HG03108 (cell line): Measurements from ENCODE around the gene SCRN2.

Experiments used
- ATAC-seq: cut with Tn5 transposase; IDR thresholded peaks from one replicate; pipeline ENCODE4 v1.9.1; 2021; ENCODE audit warnings: moderate library complexity; ENCODE audit not compliant: unreplicated experiment

Gene SCRN2

DNA sequence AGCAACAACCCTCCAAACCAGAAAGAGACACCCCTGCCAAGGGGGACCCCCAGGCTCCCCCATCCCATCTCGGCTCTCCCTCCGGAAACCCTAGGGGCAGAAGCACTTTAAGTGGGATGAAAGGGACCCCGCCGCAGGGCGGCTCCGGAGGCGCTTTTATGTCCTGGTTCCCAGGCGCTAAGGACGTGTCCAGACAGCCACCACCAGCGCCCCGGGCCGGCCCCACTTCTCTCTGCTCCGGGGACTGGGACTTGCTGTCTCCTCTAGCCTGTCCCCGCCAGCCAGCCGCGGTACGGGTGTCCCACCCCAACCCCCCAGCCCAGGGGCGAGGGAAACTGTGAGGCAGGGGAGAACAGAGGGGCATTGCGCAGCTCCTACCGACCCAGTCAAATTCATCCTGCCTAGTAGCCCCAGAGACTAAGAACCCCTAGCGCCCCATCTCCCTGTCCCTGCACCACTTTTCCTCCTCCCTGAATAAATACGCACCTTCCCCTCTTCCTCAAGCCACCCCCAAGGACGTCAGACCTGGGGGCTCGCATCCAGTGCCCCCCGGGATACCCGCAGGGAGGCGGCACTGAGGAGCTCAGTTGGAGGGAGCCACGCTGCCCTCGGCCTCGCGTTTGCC is 5.8 kb upstream of the SCRN2 start:
- no peak for ATAC-seq

DNA sequence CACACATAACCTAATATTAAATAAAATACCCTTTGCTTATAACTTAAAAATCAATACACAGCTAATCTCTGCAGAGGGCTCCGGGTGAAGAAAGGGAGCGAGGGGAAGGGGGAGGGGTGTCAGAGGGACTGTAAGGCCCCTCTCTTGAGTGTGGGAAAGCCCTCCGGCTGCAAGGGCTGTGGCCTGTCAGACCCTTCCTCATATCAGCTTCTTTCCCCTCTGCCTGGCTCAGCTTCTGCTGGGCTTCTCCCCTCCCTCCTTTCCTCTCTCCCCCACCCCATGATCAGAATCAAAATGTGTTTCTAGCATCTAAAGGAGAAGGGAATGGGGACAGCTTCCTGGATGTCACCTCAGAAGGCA is 4.6 kb upstream of the SCRN2 start:
- no peak for ATAC-seq

DNA sequence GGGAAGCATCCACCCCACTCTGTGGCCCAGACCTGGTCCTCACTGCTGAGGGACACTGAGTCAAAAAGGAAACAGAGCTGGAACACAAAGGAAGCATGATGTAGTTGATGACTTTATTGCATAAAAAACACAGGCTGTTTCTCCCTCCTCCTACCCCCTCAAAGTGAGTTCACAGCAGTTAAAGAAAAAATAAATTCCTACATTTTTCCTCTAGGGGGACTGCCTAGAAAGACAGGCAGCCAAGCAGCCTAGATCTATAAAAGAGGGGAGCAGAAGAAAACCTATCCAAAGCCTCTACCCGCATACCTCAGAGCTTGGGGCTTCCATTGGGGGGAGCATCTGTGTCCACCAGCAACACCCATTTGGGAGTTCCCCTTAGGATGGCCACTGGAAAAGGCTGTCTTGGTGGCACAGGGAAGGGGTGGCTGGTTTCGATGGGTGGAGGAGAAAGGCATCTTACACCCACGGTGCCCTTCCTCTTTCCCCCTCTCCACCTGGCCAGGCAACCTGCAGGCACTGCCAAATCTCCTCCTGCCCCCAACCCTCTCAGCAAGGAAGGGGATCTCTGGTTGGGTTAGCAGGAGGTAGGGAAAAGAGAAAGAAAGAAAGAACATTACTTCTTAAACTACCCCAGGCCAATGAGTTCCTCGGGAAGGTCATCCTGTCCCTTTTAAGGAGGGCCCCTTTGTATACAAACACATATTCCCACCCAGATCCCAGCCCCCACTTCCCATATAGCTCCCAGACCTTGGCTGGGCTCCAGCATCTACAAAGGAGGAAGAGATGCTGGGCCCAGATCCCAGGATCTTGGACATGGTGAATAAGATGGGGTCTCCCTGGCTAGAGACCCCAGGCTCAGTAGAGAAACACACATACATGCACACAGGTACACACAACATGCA is 4.0 kb upstream of the SCRN2 start:
- no peak for ATAC-seq

DNA sequence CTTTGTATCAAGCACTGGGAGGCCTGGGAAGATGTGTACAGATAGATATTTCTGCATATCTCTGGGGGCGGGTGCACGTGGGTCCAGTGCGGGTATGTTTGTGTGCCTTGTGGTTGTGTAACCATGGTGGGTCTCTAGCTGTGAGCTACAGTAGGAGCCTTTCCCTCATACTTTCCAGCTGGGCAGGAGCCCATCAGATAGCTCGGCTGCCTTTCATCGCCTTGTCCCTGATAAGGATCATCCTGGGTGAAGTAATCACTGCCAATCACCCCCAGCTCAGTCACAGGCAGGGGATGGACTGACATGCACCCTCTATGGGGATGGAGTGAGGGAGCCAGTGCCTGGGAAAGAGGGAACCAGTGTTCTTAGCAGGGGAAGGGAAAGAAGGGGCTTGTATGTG is 3.2 kb upstream of the SCRN2 start:
- ATAC-seq = no peak

DNA sequence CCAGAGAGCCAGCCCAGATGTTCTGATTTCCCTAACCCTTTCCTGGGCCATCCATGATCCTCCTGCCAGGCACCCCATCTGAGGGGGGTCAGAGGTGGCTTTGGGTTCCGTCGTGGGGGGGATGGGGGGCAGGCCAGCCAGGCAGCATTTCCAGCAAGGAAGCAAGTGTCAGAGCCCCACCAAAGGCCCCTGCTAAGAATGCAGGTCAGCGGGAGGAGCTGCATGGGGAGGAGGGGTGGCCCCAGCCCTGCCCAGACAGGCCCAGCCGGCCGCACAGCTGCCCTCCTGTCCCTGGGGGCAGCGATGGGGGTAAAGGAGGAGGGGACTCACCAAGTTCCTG is 2.3 kb upstream of the SCRN2 start:
- no peak for ATAC-seq

DNA sequence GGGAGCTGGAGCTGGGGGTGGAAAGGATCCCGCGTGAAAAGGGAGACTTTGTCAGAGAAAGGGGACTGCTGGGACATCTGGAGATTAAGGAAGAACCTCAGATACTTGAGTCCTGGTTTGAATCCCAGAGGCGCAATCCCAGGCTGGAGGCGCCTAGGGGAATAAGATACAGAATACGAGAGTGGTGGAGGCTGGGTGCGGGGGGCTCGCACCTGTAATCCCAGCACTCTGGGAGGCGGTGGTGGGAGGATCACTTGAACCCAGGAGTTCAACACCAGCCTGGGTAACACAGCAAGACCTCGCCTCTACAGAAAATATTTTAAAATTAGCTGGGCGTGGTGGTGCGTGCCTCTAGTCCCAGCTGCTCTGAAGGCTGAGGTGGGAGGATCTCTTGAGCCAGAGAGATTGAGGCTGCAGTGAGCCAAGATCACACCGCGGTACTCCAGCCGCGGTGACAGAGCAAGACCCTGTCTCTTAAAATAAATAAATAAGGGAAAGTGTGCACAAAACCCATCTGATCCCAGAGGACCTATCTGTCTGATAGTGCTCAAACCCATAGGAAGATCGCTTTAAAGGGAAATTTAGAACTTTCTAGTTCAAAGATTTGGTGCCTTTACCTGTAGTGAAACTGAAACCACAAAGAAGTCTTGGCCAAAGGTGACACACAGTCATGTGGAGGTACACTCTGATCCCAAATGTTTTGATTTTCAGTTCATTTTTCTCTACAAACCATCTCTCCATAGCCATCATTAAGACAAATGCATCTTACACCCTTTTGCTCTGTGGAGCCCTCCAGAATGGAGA is 617 bp upstream of the SCRN2 start:
- ATAC-seq = no peak

DNA sequence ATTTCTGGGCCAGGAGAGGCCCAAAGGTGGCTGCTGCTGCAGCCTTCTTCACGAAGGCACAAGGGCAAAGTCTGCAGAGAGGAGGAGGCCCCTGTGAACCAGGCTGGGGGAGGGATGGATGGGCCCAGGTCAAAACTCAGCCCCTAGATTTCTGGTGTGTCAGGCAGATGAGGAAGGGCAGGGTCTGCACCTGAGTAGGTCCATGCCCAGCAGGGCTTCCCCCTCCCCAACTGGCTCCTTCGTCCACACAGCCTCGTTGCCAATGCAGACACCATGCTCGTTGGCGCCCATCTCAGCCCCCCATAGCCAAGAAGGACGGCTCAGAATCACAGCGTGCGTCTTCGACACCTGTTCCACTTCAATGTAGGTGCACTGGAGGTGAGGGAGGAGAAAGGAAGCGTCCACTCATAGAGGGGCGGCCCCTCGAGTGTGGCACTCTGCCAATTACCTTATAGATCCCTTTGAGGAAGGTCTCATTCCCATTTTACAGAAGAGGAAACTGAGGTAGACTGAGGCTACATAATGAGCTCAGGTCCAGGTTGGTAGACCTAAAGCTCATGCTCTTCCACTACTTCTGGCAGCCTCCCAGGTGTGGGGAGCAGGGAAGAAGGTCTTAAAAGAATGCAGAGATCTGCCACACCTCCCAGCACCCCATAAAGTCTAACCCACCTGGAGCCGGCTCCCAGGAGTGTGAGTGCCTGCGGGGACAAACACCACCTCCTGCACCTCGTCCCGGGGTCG is 902 bp downstream of the SCRN2 start:
- no peak for ATAC-seq

DNA sequence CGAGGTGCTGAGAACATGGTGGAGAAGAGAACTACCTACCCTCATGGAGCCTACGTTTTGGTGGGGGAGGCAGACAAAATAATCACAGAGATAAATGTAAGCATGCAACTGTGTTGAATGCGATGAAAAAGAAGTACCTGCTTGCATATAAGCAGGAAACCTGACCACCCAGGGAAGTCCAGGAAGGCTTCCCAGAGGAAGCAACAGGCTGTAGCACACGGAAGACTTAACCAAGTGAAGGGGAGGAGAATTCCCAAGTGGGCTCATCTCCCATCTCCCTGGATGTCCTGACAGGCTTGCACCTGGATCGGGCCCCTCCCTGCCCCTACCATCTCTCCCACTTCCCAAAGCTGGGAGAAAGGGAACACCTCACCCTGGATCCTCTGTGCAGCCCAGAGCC is 2.0 kb downstream of the SCRN2 start:
- ATAC-seq = no peak

DNA sequence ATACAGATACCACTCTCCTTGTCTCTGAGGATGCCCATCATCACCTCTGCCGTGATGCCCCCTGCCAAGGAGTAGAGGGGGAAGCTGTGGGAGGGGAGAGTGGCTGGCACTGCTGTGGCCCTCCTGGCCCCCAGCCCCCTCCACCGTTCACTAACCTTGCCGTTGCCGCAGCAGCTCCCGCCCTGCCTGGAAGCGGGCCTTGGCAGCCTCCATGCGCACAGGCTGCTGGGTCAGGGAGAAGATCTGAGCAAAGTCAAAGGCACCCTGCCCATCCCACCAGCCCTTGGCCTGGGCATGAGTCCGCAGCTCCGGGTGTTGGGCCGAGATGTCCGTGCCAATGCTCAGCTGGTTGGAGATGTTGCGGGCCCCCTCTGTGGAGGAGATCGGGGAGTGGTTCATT is 2.4 kb downstream of the SCRN2 start:
- ATAC-seq = no peak

DNA sequence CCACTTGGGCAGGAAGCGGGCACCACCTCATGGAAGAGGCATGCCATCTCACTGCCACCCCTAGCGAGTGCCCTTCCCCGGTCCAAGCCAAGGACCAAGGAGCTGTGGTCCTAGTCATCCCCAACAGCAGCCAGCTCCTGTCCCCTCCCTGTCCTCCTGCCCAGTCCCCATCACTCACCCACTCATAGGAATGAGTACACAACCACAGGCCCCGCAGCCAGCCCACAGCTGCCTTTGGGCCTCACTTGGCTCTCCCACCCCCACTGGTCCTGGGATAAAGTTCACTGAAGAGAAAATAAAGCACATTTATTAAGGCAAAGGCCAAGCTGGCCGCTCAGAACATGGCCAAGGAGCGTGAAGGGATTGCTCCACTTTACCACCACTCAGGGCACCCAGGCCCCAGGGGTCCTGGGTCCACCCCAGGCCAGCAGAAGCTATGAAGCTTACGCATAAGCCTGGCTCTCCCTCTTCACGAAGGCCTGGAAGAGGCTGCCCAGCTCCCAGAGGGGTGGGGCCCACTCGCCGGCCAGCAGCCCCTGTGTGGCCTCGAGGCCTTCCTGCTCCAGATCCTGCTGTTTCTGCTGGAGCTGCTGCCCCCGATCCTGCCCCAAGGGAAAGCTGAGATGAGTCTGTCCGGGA is 3.6 kb downstream of the SCRN2 start:
- no peak for ATAC-seq

DNA sequence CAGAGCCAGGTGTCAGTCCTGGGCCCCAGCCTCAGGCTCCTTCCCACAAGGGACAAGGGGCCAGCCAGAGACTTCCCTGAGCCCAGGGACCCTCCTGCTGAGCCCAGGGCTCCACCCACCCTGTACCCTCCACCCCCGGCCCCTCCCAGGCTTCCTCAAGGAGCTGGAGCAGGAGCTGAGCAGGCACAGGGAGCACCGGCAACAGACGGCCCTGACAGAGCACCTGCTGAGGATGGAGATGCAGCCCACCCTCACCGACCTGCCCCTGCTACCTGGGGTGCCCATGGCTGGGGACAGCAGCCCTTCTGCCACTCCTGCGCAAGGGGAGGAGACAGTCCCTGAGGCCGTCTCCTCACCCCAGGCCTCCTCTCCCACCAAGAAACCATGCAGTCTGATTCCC is 4.5 kb downstream of the SCRN2 start:
- no peak for ATAC-seq

DNA sequence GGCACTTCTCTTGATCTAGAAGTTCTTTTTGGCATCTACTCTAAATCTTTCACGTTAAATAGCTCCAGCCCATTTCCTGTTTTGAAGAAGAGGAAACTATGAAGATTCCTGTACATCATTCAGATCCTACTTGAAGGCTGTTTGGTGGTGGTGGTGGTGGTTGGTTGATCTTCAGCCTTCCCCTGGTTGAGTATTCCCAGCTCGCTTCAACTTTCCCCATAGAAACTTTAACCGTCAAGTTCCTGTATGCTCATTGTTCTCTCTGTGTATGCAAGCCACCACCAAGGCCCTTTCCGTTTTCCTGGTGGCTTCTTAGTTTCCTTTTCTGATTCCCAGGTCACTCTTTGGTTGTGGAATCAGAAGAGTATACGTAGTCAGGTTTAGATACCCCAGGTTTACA is 6.3 kb downstream of the SCRN2 start:
- no peak for ATAC-seq

DNA sequence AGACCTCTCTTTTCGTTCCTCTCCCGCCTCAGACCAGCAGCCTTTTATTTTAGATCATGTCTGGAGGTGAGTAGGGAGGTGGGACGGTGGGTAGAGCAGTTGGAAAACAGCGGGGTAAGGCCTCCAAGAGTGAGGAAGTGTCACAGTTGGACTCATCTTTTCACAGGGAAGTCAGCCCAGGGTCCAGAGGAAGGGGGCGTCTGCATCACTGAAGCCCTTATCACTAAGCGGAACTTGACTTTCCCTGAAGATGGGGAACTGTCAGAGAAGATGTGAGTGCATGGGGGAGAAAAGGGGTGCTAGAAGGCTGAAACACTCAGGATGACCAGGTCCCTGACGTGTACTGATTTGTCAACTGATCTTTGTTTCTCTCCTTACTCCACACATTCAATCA is 9.1 kb downstream of the SCRN2 start:
- ATAC-seq = no peak

DNA sequence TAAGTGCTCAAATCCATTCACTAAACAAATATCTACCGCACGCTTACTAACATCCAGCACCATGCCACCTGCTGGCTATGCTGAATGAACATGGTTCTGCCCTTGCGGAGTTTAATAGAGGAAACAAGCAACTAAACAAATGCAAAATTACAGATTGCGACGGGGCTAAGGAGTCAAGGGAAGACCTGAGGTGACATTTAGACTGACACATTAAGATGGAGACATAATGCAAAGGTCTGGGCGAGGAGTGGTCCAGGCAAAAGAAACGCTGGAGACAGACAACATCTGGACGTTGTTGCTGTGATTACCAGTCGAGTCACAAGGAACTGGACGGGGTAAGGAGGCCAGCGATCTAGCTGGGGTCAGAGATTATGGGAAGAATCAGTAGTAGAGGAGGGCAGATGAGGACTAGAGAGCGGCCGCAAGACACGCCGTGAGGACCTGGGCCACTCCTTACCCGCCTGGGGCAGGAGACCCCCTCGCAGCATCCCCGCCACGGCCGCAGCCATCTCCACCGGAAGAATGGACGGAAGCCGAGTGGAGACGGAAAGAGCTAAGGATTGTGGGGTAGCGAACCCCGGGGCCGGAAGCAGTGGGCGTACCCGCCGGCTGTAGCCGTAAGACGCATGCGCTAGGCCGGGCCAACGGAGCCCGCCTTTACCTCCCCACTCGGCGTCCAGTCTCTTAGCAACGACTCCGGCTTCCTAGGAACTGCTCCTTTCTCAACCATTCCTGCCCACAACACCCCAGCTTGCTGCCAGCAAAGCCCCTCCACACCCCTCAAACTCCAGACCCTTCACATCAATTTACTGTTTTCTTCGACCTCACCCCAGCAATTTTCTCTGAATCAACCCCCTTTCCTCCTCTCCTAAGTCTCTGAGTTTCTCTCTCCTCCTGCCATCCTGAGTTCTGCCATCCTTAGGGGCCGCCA is 9.8 kb downstream of the SCRN2 start, which contains the start of the genes LRRC46 and MRPL10:
Gene LRRC46, plus strand, starts transcription at position 668 of the 931 bp plus-strand sequence. CDS start 320 bp downstream, outside the sequence.
Gene MRPL10, minus strand, starts transcription at position 539 of the 931 bp plus-strand sequence. Its CDS starts 30 bp downstream, at position 509.
- peak; percentile 78 for ATAC-seq

DNA sequence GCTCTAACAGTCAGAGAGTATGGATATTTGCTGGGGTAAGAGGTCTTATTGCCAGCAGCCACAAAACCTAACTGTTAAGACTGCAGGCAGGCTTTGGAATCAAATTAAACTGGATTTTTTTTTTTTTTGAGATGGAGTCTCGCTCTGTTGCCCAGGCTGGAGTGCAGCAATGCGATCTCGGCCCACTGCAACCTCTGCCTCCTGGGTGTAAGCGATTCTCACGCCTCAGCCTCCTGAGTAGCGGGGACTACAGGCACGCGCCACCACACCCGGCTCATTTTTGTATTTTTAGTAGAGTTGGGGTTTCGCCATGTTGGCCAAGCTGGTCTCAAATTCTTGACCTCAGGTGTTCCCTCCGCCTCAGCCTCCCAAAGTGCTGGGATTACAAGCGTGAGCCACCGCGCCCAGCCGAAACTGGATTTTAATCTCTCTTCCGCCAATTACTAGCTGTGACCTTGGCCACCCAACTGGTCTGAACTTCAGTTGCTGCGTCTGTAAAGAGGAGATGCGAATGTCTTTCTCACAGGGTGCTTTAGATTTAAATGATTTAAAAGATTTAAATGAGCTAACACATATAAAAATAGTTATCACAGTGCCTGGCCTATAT is 10.6 kb downstream of the SCRN2 start:
- ATAC-seq = no peak

DNA sequence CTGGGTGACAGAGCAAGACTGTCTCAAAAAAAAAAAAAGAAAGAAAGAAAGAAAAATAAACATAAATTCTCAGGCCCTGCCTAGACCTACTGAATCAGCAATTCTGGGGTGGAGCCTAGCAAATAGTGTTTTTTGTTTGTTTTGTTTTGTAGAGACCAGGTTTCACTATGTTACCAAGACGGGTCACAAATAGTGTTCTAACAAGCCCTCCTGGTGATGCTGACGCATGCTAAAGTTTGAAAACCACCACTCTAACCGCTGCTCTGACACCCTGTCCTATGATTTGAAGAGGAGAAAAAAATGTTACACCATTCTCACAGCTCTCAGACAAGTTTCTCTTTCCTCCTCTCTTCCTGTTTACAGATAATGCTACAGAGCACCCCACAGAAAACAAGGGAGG is 11.2 kb downstream of the SCRN2 start:
- ATAC-seq = no peak

DNA sequence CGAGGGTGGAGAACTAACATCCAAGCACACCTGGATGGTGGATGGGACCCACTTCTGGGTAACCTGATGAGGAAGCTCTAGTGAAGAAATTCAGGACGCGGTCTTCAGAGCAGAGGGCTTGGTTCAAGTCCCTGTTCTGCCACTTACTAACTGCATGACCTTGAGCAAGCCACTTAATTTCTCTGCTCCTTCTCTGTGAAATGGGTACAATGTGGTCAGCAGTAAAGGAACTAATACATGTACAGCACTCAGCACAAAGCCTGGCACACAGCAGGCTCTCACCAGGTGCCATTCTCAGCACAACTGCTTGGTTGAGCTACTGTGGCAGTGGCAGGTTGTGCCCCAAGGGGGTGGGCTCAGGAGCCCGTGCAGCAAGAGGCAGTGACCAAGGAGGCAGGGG is 17.6 kb downstream of the SCRN2 start:
- no peak for ATAC-seq

DNA sequence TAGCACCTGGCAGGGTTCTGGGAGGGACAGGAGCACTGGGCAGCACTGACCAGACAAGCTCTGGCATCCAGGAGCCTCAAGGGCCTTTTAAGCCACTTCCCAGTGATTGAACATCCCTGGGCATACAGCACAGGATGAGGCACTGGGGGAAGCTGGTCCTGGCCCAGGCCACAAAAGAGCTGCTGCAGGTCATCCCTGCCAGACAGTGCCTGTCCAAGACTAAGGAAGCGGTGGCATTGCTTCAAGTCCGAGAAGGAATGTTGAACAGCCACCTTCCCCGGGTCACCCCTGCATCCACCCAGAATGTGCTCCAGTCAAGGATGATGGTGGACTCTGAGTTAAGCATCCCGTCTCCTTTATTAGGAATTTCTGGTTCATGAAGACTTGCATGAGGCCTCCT is 18.3 kb downstream of the SCRN2 start:
- no peak for ATAC-seq
